Measurements from ENCODE around the gene CREG1.

Gene CREG1

GRCh38 chr1:167565922-167566321 lies 12.4 kb upstream of the CREG1 start:
- no peak overlapping the region for H3K4me3 ChIP-seq (ENCODE audit: low read depth, low read length)
- no peaks in the 10 kb centered on the region for H3K36me3 ChIP-seq (ENCODE audit: control insufficient read depth in 1 of 2, insufficient read depth in 2 of 2, low read length in 2 of 2)
- no peak overlapping the region for H3K23ac ChIP-seq (ENCODE audit: low read length)
- H2BK12ac ChIP-seq (ENCODE audit: low read length): no peak overlapping the region
- H3K4me1 ChIP-seq (ENCODE audit: control insufficient read depth in 1 of 2, insufficient read depth in 2 of 2, low read length in 2 of 2): peaks cover 5 to 9% of the 10 kb centered on the region in 2 experiments
- peaks cover 2% of the 10 kb centered on the region for H3K79me1 ChIP-seq (ENCODE audit: low read length)
- H3K4me2 ChIP-seq (ENCODE audit: low read length): no peak overlapping the region
- H3K27ac ChIP-seq (ENCODE audit: low read depth, low read length): no peak overlapping the region
- no peak overlapping the region for H4K91ac ChIP-seq (ENCODE audit: low read depth, low read length)
- no peak overlapping the region for H2BK5ac ChIP-seq (ENCODE audit: low read depth, low read length, poor library complexity)
- no peak overlapping the region for H4K8ac ChIP-seq (ENCODE audit: low read depth, low read length)
- H3K9me3 ChIP-seq (ENCODE audit: insufficient read depth, low read depth, low read length): no peaks in the 10 kb centered on the region
- no peak for DNase-seq
- no peak overlapping the region for H3K9ac ChIP-seq (ENCODE audit: low read length)
- H4K12ac ChIP-seq (ENCODE audit: low read depth, low read length): no peak overlapping the region
- no peaks in the 10 kb centered on the region for H3K27me3 ChIP-seq (ENCODE audit: insufficient read depth, low read length)
- no peak overlapping the region for H2AK5ac ChIP-seq (ENCODE audit: low read length)
- no peak overlapping the region for H2AFZ ChIP-seq (ENCODE audit: insufficient read depth, low read length, poor library complexity)
- no peaks in the 10 kb centered on the region for H3K79me2 ChIP-seq (ENCODE audit: control insufficient read depth, insufficient read depth, low read length, poor library complexity)
- no peak overlapping the region for H3K14ac ChIP-seq (ENCODE audit: low read length)
- no peak overlapping the region for H2BK120ac ChIP-seq (ENCODE audit: insufficient read depth, low read length, poor library complexity)
- H3K4ac ChIP-seq (ENCODE audit: low read depth, low read length): no peak overlapping the region
- no peak overlapping the region for H3K18ac ChIP-seq (ENCODE audit: low read length)
- 100% methylated on average over 1 of the region's 5 CpGs for WGBS (ENCODE audit: extremely low coverage, insufficient coverage, insufficient read length)

- Histone ChIP-seq H3K4me1 (ENCODE audit: control insufficient read depth in 1 of 2, insufficient read depth in 2 of 2, low read length in 2 of 2) (peaks cover 5 to 9% of the 10 kb centered on the region in 2 experiments), H3K14ac (ENCODE audit: low read length) (no peak overlapping the region), H3K79me1 (ENCODE audit: low read length) (peaks cover 2% of the 10 kb centered on the region), H2BK120ac (ENCODE audit: insufficient read depth, low read length, poor library complexity) (no peak overlapping the region), H4K91ac (ENCODE audit: low read depth, low read length) (no peak overlapping the region), H3K27me3 (ENCODE audit: insufficient read depth, low read length) (no peaks in the 10 kb centered on the region), H3K4me3 (ENCODE audit: low read depth, low read length) (no peak overlapping the region), H4K8ac (ENCODE audit: low read depth, low read length) (no peak overlapping the region), H2AK5ac (ENCODE audit: low read length) (no peak overlapping the region), H3K4me2 (ENCODE audit: low read length) (no peak overlapping the region), H2BK12ac (ENCODE audit: low read length) (no peak overlapping the region), H4K12ac (ENCODE audit: low read depth, low read length) (no peak overlapping the region), H3K4ac (ENCODE audit: low read depth, low read length) (no peak overlapping the region), H3K27ac (ENCODE audit: low read depth, low read length) (no peak overlapping the region), H3K79me2 (ENCODE audit: control insufficient read depth, insufficient read depth, low read length, poor library complexity) (no peaks in the 10 kb centered on the region), H3K36me3 (ENCODE audit: control insufficient read depth in 1 of 2, insufficient read depth in 2 of 2, low read length in 2 of 2) (no peaks in the 10 kb centered on the region), H2BK5ac (ENCODE audit: low read depth, low read length, poor library complexity) (no peak overlapping the region), H2AFZ (ENCODE audit: insufficient read depth, low read length, poor library complexity) (no peak overlapping the region), H3K23ac (ENCODE audit: low read length) (no peak overlapping the region), H3K18ac (ENCODE audit: low read length) (no peak overlapping the region), H3K9ac (ENCODE audit: low read length) (no peak overlapping the region), H3K9me3 (ENCODE audit: insufficient read depth, low read depth, low read length) (no peaks in the 10 kb centered on the region)
- no peak for DNase-seq
- no CpG with 5 or more reads among the region's 5 CpGs for WGBS (ENCODE audit: extremely low coverage, insufficient coverage, insufficient read length)
Measured at GRCh38 chr1:167564612-167565270, 11.2 kb upstream of the CREG1 start.

- no peak overlapping the region for H4K12ac ChIP-seq (ENCODE audit: low read depth, low read length)
- H4K91ac ChIP-seq (ENCODE audit: low read depth, low read length): no peak overlapping the region
- DNase-seq: no peak
- no peak overlapping the region for H3K9ac ChIP-seq (ENCODE audit: low read length)
- H3K36me3 ChIP-seq (ENCODE audit: control insufficient read depth in 1 of 2, insufficient read depth in 2 of 2, low read length in 2 of 2): no peaks in the 10 kb centered on the region
- H3K27me3 ChIP-seq (ENCODE audit: insufficient read depth, low read length): no peaks in the 10 kb centered on the region
- H3K4me3 ChIP-seq (ENCODE audit: low read depth, low read length): no peak overlapping the region
- no peak overlapping the region for H2BK120ac ChIP-seq (ENCODE audit: insufficient read depth, low read length, poor library complexity)
- no peaks in the 10 kb centered on the region for H3K79me2 ChIP-seq (ENCODE audit: control insufficient read depth, insufficient read depth, low read length, poor library complexity)
- H2AK5ac ChIP-seq (ENCODE audit: low read length): no peak overlapping the region
- H3K14ac ChIP-seq (ENCODE audit: low read length): no peak overlapping the region
- no peak overlapping the region for H2BK12ac ChIP-seq (ENCODE audit: low read length)
- H3K4me1 ChIP-seq (ENCODE audit: control insufficient read depth in 1 of 2, insufficient read depth in 2 of 2, low read length in 2 of 2): peaks cover 5 to 9% of the 10 kb centered on the region in 2 experiments
- H3K23ac ChIP-seq (ENCODE audit: low read length): no peak overlapping the region
- no peak overlapping the region for H3K4me2 ChIP-seq (ENCODE audit: low read length)
- no peaks in the 10 kb centered on the region for H3K9me3 ChIP-seq (ENCODE audit: insufficient read depth, low read depth, low read length)
- WGBS (ENCODE audit: extremely low coverage, insufficient coverage, insufficient read length): no CpG with 5 or more reads among the region's 7 CpGs
- no peak overlapping the region for H3K4ac ChIP-seq (ENCODE audit: low read depth, low read length)
- no peak overlapping the region for H4K8ac ChIP-seq (ENCODE audit: low read depth, low read length)
- no peak overlapping the region for H2AFZ ChIP-seq (ENCODE audit: insufficient read depth, low read length, poor library complexity)
- H3K79me1 ChIP-seq (ENCODE audit: low read length): peaks cover 2% of the 10 kb centered on the region
- H3K18ac ChIP-seq (ENCODE audit: low read length): no peak overlapping the region
- H3K27ac ChIP-seq (ENCODE audit: low read depth, low read length): no peak overlapping the region
- H2BK5ac ChIP-seq (ENCODE audit: low read depth, low read length, poor library complexity): no peak overlapping the region
Measured at GRCh38 chr1:167563579-167564246, 10.2 kb upstream of the CREG1 start.

GRCh38 chr1:167562702-167563101 lies 9.1 kb upstream of the CREG1 start:
- no peaks in the 10 kb centered on the region for H3K79me2 ChIP-seq (ENCODE audit: control insufficient read depth, insufficient read depth, low read length, poor library complexity)

More at GRCh38 chr1:167562702-167563101, 9.1 kb upstream of the CREG1 start:
- Histone ChIP-seq H3K14ac (ENCODE audit: low read length) (no peak overlapping the region), H3K4me3 (ENCODE audit: low read depth, low read length) (no peak overlapping the region), H4K91ac (ENCODE audit: low read depth, low read length) (no peak overlapping the region), H2AFZ (ENCODE audit: insufficient read depth, low read length, poor library complexity) (no peak overlapping the region), H3K18ac (ENCODE audit: low read length) (no peak overlapping the region), H3K9me3 (ENCODE audit: insufficient read depth, low read depth, low read length) (no peaks in the 10 kb centered on the region), H4K12ac (ENCODE audit: low read depth, low read length) (no peak overlapping the region), H3K27ac (ENCODE audit: low read depth, low read length) (no peak overlapping the region), H2BK120ac (ENCODE audit: insufficient read depth, low read length, poor library complexity) (no peak overlapping the region), H3K23ac (ENCODE audit: low read length) (no peak overlapping the region), H4K8ac (ENCODE audit: low read depth, low read length) (no peak overlapping the region), H3K9ac (ENCODE audit: low read length) (no peak overlapping the region), H2BK12ac (ENCODE audit: low read length) (no peak overlapping the region), H3K4me1 (ENCODE audit: control insufficient read depth in 1 of 2, insufficient read depth in 2 of 2, low read length in 2 of 2) (peaks cover 7 to 9% of the 10 kb centered on the region in 2 experiments), H2BK5ac (ENCODE audit: low read depth, low read length, poor library complexity) (no peak overlapping the region), H3K36me3 (ENCODE audit: control insufficient read depth in 1 of 2, insufficient read depth in 2 of 2, low read length in 2 of 2) (no peaks in the 10 kb centered on the region), H3K79me1 (ENCODE audit: low read length) (peaks cover 2% of the 10 kb centered on the region), H3K4ac (ENCODE audit: low read depth, low read length) (no peak overlapping the region), H3K27me3 (ENCODE audit: insufficient read depth, low read length) (no peaks in the 10 kb centered on the region), H2AK5ac (ENCODE audit: low read length) (no peak overlapping the region), H3K4me2 (ENCODE audit: low read length) (no peak overlapping the region)
- DNase-seq: peak in 1 of 2 donors; percentile 46
- WGBS (ENCODE audit: extremely low coverage, insufficient coverage, insufficient read length): no CpG with 5 or more reads among the region's 1 CpG

All from trophoblast cell (in vitro differentiated cells and primary cell).